HTR-8/SVneo (cell line): ENCODE data around the gene PSG4.
"Not testable (repeated sequence)": the region's sequence is repeated elsewhere in the genome, so short reads cannot be mapped to it uniquely, and the experiment has no call there.

ENCODE experiments used
- DNase-seq: peaks from one replicate; pipeline ENCODE4 v3.0.0; 2011; ENCODE audit warnings: low spot score, mixed read lengths; ENCODE audit not compliant: insufficient read length
- FAIRE-seq: peaks from 2 replicates; lab custom pipeline; 2011; peaks lifted over from hg19 to GRCh38; lab: Jason Lieb, UNC

PSG4 gene

DNA sequence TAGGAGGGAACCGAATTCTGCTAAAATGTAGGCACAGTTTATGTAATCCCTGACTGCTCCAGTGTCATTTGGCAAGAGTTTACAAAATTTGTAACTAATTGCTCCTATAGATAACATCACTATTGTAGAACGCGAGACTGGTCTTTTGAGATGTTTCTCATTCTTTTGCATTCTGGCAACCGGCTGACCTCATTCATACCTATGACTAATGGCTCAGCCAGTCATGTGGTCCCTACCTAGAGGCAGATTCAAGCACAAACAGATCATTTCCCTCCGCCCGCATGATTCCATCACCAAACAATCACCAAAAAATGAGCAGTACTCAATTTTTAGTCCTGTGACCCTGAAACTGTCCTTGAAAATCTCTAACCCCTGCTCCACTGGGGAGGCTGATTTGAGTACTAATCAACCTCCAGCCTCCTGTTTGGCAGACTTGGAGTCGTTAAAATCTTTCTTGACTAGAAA is 4.1 kb downstream of the PSG4 start:
- FAIRE-seq, result peak; percentile 86
- not testable (repeated sequence) for DNase-seq

DNA sequence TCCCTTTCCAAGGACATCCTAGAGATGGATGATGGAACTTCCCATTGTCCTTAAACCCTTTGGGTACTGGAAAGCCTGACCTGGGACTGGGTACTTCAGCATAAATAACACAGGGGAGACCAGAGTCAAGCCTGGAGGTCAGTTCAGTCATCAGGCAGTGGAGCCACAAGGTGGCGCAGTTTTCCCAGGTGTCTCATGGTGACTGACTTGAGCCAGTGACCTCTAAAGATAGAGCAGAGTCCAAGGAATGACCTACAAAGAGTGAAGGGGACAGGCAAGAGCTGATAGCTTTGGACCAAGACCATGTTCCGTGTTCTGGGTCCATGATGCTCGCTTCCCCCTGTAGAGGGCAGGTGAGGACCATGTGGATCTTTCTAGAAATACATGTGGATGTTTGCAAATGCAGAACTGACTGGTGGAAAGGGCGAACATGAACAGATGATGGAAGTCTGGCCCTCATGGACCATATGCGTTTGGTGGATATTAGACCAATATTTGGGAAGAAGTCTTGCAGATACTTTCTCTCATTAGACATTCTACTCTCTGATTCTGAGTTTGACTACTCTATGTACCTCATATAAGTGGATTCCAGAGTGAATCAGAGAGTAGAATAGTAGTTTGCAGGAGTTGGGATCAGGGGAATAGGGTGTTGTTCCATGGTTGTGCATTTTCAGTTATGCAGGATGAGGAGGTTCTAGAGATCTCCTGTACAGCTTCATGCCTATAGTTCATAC is 6.6 kb downstream of the PSG4 start:
- FAIRE-seq, DNase-seq: not testable (repeated sequence)

DNA sequence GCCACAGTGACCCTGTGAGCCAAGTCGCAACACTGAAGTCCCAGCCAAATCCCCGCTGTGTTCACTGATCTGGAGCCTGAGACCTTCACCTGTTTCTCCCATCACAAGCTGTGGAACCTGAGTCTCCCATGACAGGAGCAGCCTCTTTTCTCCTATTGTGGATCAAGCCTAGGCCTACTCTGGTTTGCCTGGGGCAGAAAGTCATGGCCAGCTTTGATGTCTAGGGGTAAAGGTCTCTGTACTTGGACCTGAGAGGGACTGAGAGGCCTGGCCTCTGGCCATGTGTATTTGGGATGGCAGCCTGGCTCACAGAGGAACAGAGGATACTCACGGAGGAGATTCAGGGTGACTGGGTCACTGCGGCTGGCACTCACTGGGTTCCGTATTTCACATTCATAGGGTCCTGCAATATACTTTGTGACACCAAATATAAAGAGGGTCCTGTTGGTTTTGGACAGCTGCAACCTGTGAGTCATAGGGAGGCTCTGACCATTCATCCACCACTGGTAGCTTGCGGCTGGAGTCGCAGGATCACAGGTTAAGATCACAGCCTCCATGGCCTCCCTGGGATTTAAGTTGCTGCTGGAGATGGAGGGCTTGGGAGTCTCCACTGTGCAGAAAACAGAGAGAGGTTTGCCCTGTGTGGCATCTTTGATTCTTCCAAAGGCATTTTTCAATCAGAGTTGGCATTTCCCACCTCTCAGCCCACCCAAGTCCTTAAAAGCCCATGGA is 7.6 kb downstream of the PSG4 start:
- not testable (repeated sequence) for DNase-seq, FAIRE-seq

GRCh38 chr19:43194397-43194796 is 11.0 kb downstream of the PSG4 start:
- not testable (repeated sequence) for DNase-seq, FAIRE-seq

- not testable (repeated sequence) for DNase-seq, FAIRE-seq
These were observed 12.9 kb downstream of the PSG4 start for GRCh38 chr19:43192381-43193155.

DNA sequence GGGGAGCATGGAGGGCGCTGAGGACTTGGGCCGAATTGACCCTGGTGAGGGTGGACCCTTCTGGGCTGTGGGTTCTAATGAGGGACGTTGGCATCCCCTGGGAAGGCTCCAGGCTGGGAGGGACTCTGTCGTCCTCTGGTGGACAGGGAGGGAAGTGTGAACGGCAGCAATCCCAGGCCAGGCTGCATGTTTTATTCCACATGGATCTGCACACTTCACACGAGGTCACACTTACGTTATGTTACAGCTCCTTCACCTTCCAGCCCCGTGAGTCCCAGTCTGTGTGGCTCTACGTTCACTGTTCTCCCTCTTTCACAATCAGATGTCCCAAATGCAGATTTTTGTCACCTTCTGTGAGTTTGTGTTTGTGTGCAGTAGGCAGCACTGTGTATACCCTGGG is 17.3 kb downstream of the PSG4 start:
- peak; percentile 5 for DNase-seq
- FAIRE-seq, result peak; percentile 44

- not testable (repeated sequence) for DNase-seq
- peak; percentile 23 for FAIRE-seq
These were observed 19.0 kb downstream of the PSG4 start, which contains the start of gene PSG5 for GRCh38 chr19:43186311-43186935. TSS of gene PSG5 (minus strand) at chr19:43186536. CDS start at chr19:43186405, 131 bp downstream.

GRCh38 chr19:43181869-43182771 is 23.3 kb downstream of the PSG4 start:
- FAIRE-seq, result peak; percentile 92

DNA sequence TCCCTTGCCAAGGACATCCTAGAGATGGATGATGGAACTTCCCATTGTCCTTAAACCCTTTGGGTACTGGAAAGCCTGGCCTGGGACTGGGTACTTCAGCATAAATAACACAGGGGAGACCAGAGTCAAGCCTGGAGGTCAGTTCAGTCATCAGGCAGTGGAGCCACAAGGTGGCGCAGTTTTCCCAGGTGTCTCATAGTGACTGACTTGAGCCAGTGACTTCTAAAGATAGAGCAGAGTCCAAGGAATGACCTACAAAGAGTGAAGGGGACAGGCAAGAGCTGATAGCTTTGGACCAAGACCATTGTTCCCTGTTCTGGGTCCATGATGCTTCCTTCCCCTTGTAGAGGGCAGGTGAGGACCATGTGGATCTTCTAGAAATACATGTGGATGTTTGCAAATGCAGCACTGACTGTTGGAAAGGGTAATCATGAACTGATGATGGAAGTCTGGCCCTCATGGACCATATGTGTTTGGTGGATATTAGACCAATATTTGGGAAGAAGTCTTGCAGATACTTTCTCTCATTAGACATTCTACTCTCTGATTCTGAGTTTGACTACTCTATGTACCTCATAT is 25.8 kb downstream of the PSG4 start:
- DNase-seq, result not testable (repeated sequence)

More at GRCh38 chr19:43181869-43182771, 23.3 kb downstream of the PSG4 start:
- DNase-seq, result peak; percentile 46

GRCh38 chr19:43178577-43178976 is 26.9 kb downstream of the PSG4 start:
- DNase-seq, FAIRE-seq: not testable (repeated sequence)

More for the DNA sequence above, 25.8 kb downstream of the PSG4 start:
- FAIRE-seq, result not testable (repeated sequence)

- not testable (repeated sequence) for DNase-seq, FAIRE-seq
These were observed 39.5 kb downstream of the PSG4 start for GRCh38 chr19:43165906-43166305.

DNA sequence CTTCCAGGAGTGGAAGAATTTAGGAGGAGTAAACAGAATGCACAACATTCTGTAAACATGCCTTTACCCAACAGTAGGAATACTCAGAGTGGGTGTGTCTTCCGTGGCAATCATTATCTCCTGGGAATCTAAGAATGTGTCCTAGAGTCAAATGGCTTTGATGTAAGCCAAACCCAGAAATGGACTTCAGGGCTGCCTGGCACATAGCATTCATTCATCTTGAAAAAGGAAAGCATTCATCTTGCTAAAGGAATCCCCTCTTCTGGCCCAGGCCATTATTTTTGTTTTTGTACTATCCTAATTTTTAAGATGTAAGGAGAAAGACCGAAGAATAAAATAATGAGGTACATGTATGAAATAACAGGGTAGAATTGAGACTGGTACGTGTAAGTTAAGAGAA is 42.3 kb downstream of the PSG4 start:
- not testable (repeated sequence) for DNase-seq, FAIRE-seq

DNA sequence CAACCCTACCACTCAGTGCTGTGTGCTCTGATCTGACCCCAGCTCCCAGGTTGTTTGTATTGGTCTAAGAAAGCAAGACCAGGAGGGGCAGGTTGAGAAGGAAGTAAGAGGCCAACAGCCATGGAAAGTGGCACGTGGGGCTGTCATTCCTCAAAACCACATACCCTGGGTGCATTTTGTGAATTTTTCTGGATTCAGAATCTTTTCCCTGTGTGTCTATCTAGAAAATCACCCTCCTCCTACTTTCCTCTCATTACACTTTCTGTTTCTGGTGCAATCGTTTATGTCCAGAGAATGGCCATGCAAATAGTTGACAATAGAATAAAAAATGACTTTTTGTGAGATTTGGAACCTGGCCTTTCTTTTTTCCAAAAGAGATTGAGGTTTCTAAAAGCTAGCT is 43.2 kb downstream of the PSG4 start:
- DNase-seq, FAIRE-seq: not testable (repeated sequence)

- no peak for DNase-seq
These were observed 53.2 kb downstream of the PSG4 start for GRCh38 chr19:43152214-43152613.

DNA sequence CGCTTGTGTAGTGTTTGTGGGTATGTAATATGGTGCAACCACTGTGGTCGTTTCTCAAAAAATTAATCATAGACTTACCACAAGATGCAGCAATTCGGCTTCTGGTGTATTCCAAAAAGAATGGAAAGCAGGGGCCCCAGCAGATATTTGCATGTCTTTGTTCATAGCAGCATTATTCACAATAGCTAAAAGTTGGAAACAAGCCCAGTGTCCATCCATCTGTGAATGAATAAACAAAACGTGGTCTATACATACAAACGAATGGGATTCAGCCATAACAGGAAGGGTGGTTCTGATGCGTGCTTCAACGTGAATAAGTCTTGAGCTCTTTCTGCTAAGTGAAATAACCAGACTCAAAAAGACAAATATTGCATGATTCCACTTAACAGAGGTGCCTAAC is 55.6 kb downstream of the PSG4 start:
- FAIRE-seq, DNase-seq: not testable (repeated sequence)

More at GRCh38 chr19:43152214-43152613, 53.2 kb downstream of the PSG4 start:
- no peak for FAIRE-seq

DNA sequence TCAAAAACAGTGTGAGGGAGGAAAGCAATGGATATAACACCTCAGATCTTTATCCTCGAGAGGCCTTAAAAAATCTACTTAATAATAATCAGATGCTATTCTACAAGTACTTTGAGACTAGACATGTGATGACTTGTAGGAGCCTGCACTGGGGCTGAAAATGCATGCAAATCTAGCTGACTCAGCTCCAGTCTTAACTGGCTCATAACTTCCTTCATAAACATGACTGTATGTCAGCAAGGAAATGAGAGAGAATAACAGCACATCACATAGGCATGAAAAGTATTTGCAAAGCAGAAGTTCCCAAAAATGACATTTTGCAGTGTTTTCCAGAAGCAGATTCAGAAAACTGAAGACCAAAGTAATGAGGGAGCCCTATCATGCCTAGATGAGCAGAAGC is 57.2 kb downstream of the PSG4 start:
- FAIRE-seq (no peak), DNase-seq (peak; percentile 14)
